ENCODE results near the gene MYOCD.

- TF ChIP-seq MYBL2 (CRISPR knock-in tag; IDR thresholded peaks at IDR 0.05), result no peak
- TF ChIP-seq TCF7 (CRISPR knock-in tag; IDR thresholded peaks at IDR 0.05; ENCODE audit: low read depth), result no peak
- TF ChIP-seq CBFB (CRISPR knock-in tag; IDR thresholded peaks at IDR 0.05; ENCODE audit: low read depth), result no peak
- TF ChIP-seq ZNF138 (CRISPR knock-in tag; conservative IDR thresholded peaks at IDR 0.05), result no peak
- TF ChIP-seq CTCF (IDR thresholded peaks at IDR 0.05), result no peak
- no peak for TF ChIP-seq JUN (CRISPR knock-in tag; IDR thresholded peaks at IDR 0.05)
- TF ChIP-seq ZNF317 (CRISPR knock-in tag; IDR thresholded peaks at IDR 0.05; ENCODE audit: borderline replicate concordance, low read depth), result no peak
- no peak for TF ChIP-seq ZBTB21 (CRISPR knock-in tag; IDR thresholded peaks at IDR 0.05; ENCODE audit: borderline replicate concordance)
- TF ChIP-seq FOXP4 (CRISPR knock-in tag; IDR thresholded peaks at IDR 0.05), result no peak
- no peak for TF ChIP-seq E2F4 (CRISPR knock-in tag; IDR thresholded peaks at IDR 0.05; ENCODE audit: borderline replicate concordance, low read depth)
- TF ChIP-seq NR3C1 (CRISPR knock-in tag; conservative IDR thresholded peaks at IDR 0.05; ENCODE audit: low read depth), result no peak
Measured at GRCh38 chr17:12735517-12735916, 69.8 kb downstream of the MYOCD start.
